A549 treated with ZK216348 at 1 μM for 4 hours (cell line): ENCODE results near the gene TAAR2. TPM values are rescaled to one million over a fixed set of nuclear protein-coding genes. Genes with fewer than 3 reads are reported as not detected.

Source experiments
- total RNA-seq: library from RNA; stranded (reverse); fragments of 200-300 nt; extraction: Qiagen RNA extraction; gene quantifications from 5 replicates; pipeline ENCODE4 v1.2.3, GENCODE V29; 2022; ENCODE audit warnings: low read depth

The TAAR2 gene
- total RNA-seq = not detected in 5 replicates

GRCh38 chr6:132624175-132624574 is at the start of gene TAAR2:
TSS of gene TAAR2 (minus strand) at chr6:132624275. CDS start at chr6:132624275, 0 bp downstream.

GRCh38 chr6:132659082-132659481 is 35.0 kb upstream of the TAAR2 start, which contains the start of gene TAAR1:
TSS of gene TAAR1 (minus strand) at chr6:132659182. CDS start at chr6:132646003, 13,179 bp downstream.

GRCh38 chr6:132589454-132589853 is 34.6 kb downstream of the TAAR2 start, which contains the start of gene TAAR5:
TSS of gene TAAR5 (minus strand) at chr6:132589741. CDS start at chr6:132589686, 55 bp downstream.

GRCh38 chr6:132570221-132570777 is 53.8 kb downstream of the TAAR2 start, which contains the start of gene TAAR6:
TSS of gene TAAR6 (plus strand) at chr6:132570322. CDS start at chr6:132570322, 0 bp downstream.

Other genes with a start within 250 kb of the TAAR2 start
- 1.5 to 2.1 TPM (median 2.0 TPM) in 5 replicates for gene MOXD1, start 222.8 kb downstream of the TAAR2 start, total RNA-seq
- gene STX7, start 111.2 kb downstream of the TAAR2 start, total RNA-seq = 21.7 to 26.7 TPM (median 23.2 TPM) in 5 replicates
- gene TAAR9, start 86.0 kb downstream of the TAAR2 start, total RNA-seq = not detected in 5 replicates
- gene TAAR8, start 71.6 kb downstream of the TAAR2 start, total RNA-seq = not detected in 5 replicates
- not detected in 5 replicates for gene TAAR6, start 54.0 kb downstream of the TAAR2 start, total RNA-seq
- gene TAAR5, start 34.5 kb downstream of the TAAR2 start, total RNA-seq = not detected in 5 replicates
- gene TAAR1, start 34.9 kb upstream of the TAAR2 start, total RNA-seq = not detected in 5 replicates
- 0.04 to 0.09 TPM (median 0.07 TPM) in 5 replicates for gene VNN1, start 89.8 kb upstream of the TAAR2 start, total RNA-seq
- not detected in 5 replicates for gene VNN2, start 133.6 kb upstream of the TAAR2 start, total RNA-seq
- 4.1 to 6.7 TPM (median 4.5 TPM) in 5 replicates for gene SLC18B1, start 174.4 kb upstream of the TAAR2 start, total RNA-seq
- 1,728 to 2,126 TPM (median 1,928 TPM) in 5 replicates for gene RPS12, start 190.3 kb upstream of the TAAR2 start, total RNA-seq